ENCODE measurements around the gene TECTB.

TECTB gene

GRCh38 chr10:112240441-112240840, 42.8 kb upstream of the TECTB start:
- H3K4me3 ChIP-seq (ENCODE audit: severe bottlenecking), result no peak overlapping the region
- TF ChIP-seq CTCF (IDR thresholded peaks at IDR 0.05; ENCODE audit: poor library complexity, severe bottlenecking), result no peak
- no peaks in the 10 kb centered on the region for H3K27me3 ChIP-seq (ENCODE audit: insufficient read depth, poor library complexity, severe bottlenecking)
- no peaks in the 10 kb centered on the region for H3K9me3 ChIP-seq (ENCODE audit: severe bottlenecking)
- DNase-seq (ENCODE audit: low spot score), result no peak
- no peaks in the 10 kb centered on the region for H3K36me3 ChIP-seq (ENCODE audit: low read depth)
- ATAC-seq (ENCODE audit: low read depth), result no peak
- H3K4me1 ChIP-seq (ENCODE audit: insufficient read depth, poor library complexity, severe bottlenecking), result peaks cover 3% of the 10 kb centered on the region
- no peak overlapping the region for H3K27ac ChIP-seq (ENCODE audit: poor library complexity, severe bottlenecking)

GRCh38 chr10:112241651-112242341, 41.4 kb upstream of the TECTB start:
- Histone ChIP-seq H3K4me3 (ENCODE audit: severe bottlenecking) (no peak overlapping the region), H3K36me3 (ENCODE audit: low read depth) (no peaks in the 10 kb centered on the region), H3K9me3 (ENCODE audit: severe bottlenecking) (no peaks in the 10 kb centered on the region), H3K27ac (ENCODE audit: poor library complexity, severe bottlenecking) (no peak overlapping the region), H3K4me1 (ENCODE audit: insufficient read depth, poor library complexity, severe bottlenecking) (no peaks in the 10 kb centered on the region), H3K27me3 (ENCODE audit: insufficient read depth, poor library complexity, severe bottlenecking) (no peaks in the 10 kb centered on the region)
- no peak for TF ChIP-seq CTCF (IDR thresholded peaks at IDR 0.05; ENCODE audit: poor library complexity, severe bottlenecking)
- no peak for DNase-seq (ENCODE audit: low spot score)
- ATAC-seq (ENCODE audit: low read depth), result no peak

- ATAC-seq (ENCODE audit: low read depth), result no peak
These were observed 40.4 kb upstream of the TECTB start for GRCh38 chr10:112242769-112243168.

GRCh38 chr10:112243713-112244112, 39.5 kb upstream of the TECTB start:
- ATAC-seq (ENCODE audit: low read depth), result no peak
- no peak overlapping the region for H3K27ac ChIP-seq (ENCODE audit: poor library complexity, severe bottlenecking)
- H3K36me3 ChIP-seq (ENCODE audit: low read depth), result no peaks in the 10 kb centered on the region
- TF ChIP-seq CTCF (IDR thresholded peaks at IDR 0.05; ENCODE audit: poor library complexity, severe bottlenecking), result no peak
- H3K4me3 ChIP-seq (ENCODE audit: severe bottlenecking), result no peak overlapping the region
- no peaks in the 10 kb centered on the region for H3K9me3 ChIP-seq (ENCODE audit: severe bottlenecking)
- DNase-seq (ENCODE audit: low spot score), result no peak
- no peaks in the 10 kb centered on the region for H3K27me3 ChIP-seq (ENCODE audit: insufficient read depth, poor library complexity, severe bottlenecking)
- no peaks in the 10 kb centered on the region for H3K4me1 ChIP-seq (ENCODE audit: insufficient read depth, poor library complexity, severe bottlenecking)

More at GRCh38 chr10:112242769-112243168, 40.4 kb upstream of the TECTB start:
- no peak overlapping the region for H3K27ac ChIP-seq (ENCODE audit: poor library complexity, severe bottlenecking)
- H3K9me3 ChIP-seq (ENCODE audit: severe bottlenecking), result no peaks in the 10 kb centered on the region
- H3K36me3 ChIP-seq (ENCODE audit: low read depth), result no peaks in the 10 kb centered on the region
- no peak for TF ChIP-seq CTCF (IDR thresholded peaks at IDR 0.05; ENCODE audit: poor library complexity, severe bottlenecking)
- H3K4me1 ChIP-seq (ENCODE audit: insufficient read depth, poor library complexity, severe bottlenecking), result no peaks in the 10 kb centered on the region
- no peak for DNase-seq (ENCODE audit: low spot score)
- H3K4me3 ChIP-seq (ENCODE audit: severe bottlenecking), result no peak overlapping the region
- no peaks in the 10 kb centered on the region for H3K27me3 ChIP-seq (ENCODE audit: insufficient read depth, poor library complexity, severe bottlenecking)

- no peak overlapping the region for H3K27ac ChIP-seq (ENCODE audit: poor library complexity, severe bottlenecking)
- DNase-seq (ENCODE audit: low spot score) (no peak), ATAC-seq (ENCODE audit: low read depth) (no peak)
- H3K9me3 ChIP-seq (ENCODE audit: severe bottlenecking), result no peaks in the 10 kb centered on the region
- H3K27me3 ChIP-seq (ENCODE audit: insufficient read depth, poor library complexity, severe bottlenecking), result no peaks in the 10 kb centered on the region
- H3K4me1 ChIP-seq (ENCODE audit: insufficient read depth, poor library complexity, severe bottlenecking), result no peaks in the 10 kb centered on the region
- no peak overlapping the region for H3K4me3 ChIP-seq (ENCODE audit: severe bottlenecking)
- TF ChIP-seq CTCF (IDR thresholded peaks at IDR 0.05; ENCODE audit: poor library complexity, severe bottlenecking), result no peak
- no peaks in the 10 kb centered on the region for H3K36me3 ChIP-seq (ENCODE audit: low read depth)
These were observed 39.0 kb upstream of the TECTB start for GRCh38 chr10:112244197-112244596.

All from RWPE2 (cell line).